ENCODE measurements around the gene CPA1.

The CPA1 gene

DNA sequence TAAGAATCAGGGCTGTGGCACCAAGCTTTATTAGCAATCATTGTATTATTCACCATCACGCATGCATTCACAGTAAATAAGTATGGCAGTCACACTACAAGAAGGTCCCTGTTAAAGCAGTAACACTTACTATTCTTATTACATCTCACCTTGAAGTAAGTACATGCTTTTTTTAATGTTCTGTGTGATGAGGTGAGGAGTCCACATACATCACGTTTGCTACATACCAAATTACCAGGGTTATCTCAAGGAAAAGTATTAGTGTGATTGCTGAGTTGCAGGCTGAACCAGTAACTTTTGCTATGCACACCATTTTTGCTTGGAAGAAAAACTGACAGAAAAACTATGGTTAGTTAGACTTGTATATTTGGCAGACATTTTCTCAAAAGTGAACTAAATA, 24.7 kb downstream of the CPA1 start:
- Histone ChIP-seq H3K9me3 (ENCODE audit: insufficient read depth, low read length) (no peaks in the 10 kb centered on the region), H3K9ac (ENCODE audit: low read length) (no peak overlapping the region), H3K79me2 (ENCODE audit: insufficient read depth, low read length) (no peaks in the 10 kb centered on the region), H3K36me3 (ENCODE audit: low read length) (no peaks in the 10 kb centered on the region), H2AFZ (ENCODE audit: low read depth, low read length, severe bottlenecking) (no peak overlapping the region), H3K4me3 (ENCODE audit: insufficient read depth, low read length, poor library complexity, severe bottlenecking) (no peak overlapping the region), H3K4me2 (ENCODE audit: low read depth, low read length, poor library complexity, severe bottlenecking) (no peak overlapping the region), H3K27me3 (ENCODE audit: low read length) (no peaks in the 10 kb centered on the region), H3F3A (ENCODE audit: insufficient read depth) (no peaks in the 10 kb centered on the region), H3K27ac (ENCODE audit: low read depth, low read length) (no peak overlapping the region), H4K20me1 (ENCODE audit: low read depth, low read length) (no peaks in the 10 kb centered on the region), H3K9me2 (replicated peaks; ENCODE audit: insufficient read depth, low read length) (no peaks in the 10 kb centered on the region)
- TF ChIP-seq, protein P1, sequence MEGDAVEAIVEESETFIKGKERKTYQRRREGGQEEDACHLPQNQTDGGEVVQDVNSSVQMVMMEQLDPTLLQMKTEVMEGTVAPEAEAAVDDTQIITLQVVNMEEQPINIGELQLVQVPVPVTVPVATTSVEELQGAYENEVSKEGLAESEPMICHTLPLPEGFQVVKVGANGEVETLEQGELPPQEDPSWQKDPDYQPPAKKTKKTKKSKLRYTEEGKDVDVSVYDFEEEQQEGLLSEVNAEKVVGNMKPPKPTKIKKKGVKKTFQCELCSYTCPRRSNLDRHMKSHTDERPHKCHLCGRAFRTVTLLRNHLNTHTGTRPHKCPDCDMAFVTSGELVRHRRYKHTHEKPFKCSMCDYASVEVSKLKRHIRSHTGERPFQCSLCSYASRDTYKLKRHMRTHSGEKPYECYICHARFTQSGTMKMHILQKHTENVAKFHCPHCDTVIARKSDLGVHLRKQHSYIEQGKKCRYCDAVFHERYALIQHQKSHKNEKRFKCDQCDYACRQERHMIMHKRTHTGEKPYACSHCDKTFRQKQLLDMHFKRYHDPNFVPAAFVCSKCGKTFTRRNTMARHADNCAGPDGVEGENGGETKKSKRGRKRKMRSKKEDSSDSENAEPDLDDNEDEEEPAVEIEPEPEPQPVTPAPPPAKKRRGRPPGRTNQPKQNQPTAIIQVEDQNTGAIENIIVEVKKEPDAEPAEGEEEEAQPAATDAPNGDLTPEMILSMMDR (IDR thresholded peaks at IDR 0.05; ENCODE audit: insufficient read depth, low read length, poor library complexity, severe bottlenecking): no peak
- no peak for TF ChIP-seq EZH2phosphoT487 (conservative IDR thresholded peaks at IDR 0.05; ENCODE audit: low read length)

DNA sequence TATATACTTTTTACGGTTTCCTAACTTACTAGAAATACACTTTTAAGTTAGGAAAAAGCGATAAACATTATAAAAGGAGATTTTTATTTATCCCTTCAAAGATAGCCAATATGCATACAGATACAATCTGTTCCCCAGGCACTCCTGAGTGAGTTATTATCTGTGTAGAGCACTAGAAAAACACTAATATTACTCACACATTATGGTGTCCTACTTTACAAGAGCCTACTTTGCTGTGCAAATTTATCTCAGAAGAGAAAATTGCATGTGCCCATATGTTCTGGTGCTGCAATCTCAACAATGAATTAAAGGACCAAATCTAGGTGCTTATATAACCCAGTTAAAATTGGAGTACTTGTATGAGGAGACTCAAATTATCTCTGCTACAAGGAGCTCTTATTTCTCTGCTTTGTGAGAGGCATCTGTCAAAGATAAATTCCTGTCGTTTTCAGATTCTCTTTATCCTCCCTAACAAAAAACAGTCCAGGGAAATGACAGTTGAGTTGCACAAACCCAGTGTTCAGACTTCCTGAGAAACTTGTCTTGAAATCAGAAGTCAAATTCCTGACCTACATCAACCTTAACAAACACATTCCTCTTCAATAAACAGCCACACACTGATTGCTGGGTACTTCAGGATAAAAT, 28.9 kb downstream of the CPA1 start:
- Histone ChIP-seq H3K36me3 (ENCODE audit: low read length) (no peaks in the 10 kb centered on the region), H3F3A (ENCODE audit: insufficient read depth) (no peaks in the 10 kb centered on the region), H3K4me2 (ENCODE audit: low read depth, low read length, poor library complexity, severe bottlenecking) (no peak overlapping the region), H3K9me2 (replicated peaks; ENCODE audit: insufficient read depth, low read length) (no peaks in the 10 kb centered on the region), H3K27ac (ENCODE audit: low read depth, low read length) (no peak overlapping the region), H3K27me3 (ENCODE audit: low read length) (no peaks in the 10 kb centered on the region), H3K4me3 (ENCODE audit: insufficient read depth, low read length, poor library complexity, severe bottlenecking) (no peak overlapping the region), H2AFZ (ENCODE audit: low read depth, low read length, severe bottlenecking) (no peak overlapping the region), H3K9ac (ENCODE audit: low read length) (no peak overlapping the region), H3K79me2 (ENCODE audit: insufficient read depth, low read length) (no peaks in the 10 kb centered on the region), H4K20me1 (ENCODE audit: low read depth, low read length) (no peaks in the 10 kb centered on the region), H3K9me3 (ENCODE audit: insufficient read depth, low read length) (no peaks in the 10 kb centered on the region)
- TF ChIP-seq EZH2phosphoT487 (conservative IDR thresholded peaks at IDR 0.05; ENCODE audit: low read length): no peak
- TF ChIP-seq, protein P1 (IDR thresholded peaks at IDR 0.05; ENCODE audit: insufficient read depth, low read length, poor library complexity, severe bottlenecking): no peak

DNA sequence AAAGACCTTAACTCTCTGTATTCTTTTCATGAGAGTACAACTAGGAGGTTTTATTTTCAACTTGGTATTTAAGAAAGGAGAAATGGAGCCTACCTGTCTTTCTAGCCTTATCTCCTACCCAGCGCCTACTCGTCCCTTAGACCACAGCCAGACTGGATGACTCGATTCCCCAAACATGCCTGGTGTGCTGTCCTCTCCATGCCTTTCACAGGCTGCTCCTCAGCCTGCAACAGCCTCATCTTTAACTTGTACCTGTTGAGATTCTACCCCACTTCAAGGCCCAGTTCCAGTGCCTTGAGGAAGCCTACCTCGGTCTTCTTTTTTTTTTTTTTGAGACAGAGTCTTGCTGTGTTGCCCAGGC, 29.4 kb downstream of the CPA1 start:
- H3K4me2 ChIP-seq (ENCODE audit: low read depth, low read length, poor library complexity, severe bottlenecking): no peak overlapping the region
- H3K9ac ChIP-seq (ENCODE audit: low read length): no peak overlapping the region
- no peaks in the 10 kb centered on the region for H3F3A ChIP-seq (ENCODE audit: insufficient read depth)
- H4K20me1 ChIP-seq (ENCODE audit: low read depth, low read length): no peaks in the 10 kb centered on the region
- no peaks in the 10 kb centered on the region for H3K27me3 ChIP-seq (ENCODE audit: low read length)
- no peak overlapping the region for H3K27ac ChIP-seq (ENCODE audit: low read depth, low read length)
- H3K36me3 ChIP-seq (ENCODE audit: low read length): no peaks in the 10 kb centered on the region
- H3K4me3 ChIP-seq (ENCODE audit: insufficient read depth, low read length, poor library complexity, severe bottlenecking): no peak overlapping the region
- no peak overlapping the region for H2AFZ ChIP-seq (ENCODE audit: low read depth, low read length, severe bottlenecking)
- no peaks in the 10 kb centered on the region for H3K9me3 ChIP-seq (ENCODE audit: insufficient read depth, low read length)
- no peaks in the 10 kb centered on the region for H3K79me2 ChIP-seq (ENCODE audit: insufficient read depth, low read length)
- H3K9me2 ChIP-seq (replicated peaks; ENCODE audit: insufficient read depth, low read length): no peaks in the 10 kb centered on the region
- TF ChIP-seq EZH2phosphoT487 (conservative IDR thresholded peaks at IDR 0.05; ENCODE audit: low read length): no peak
- TF ChIP-seq, protein P1 (IDR thresholded peaks at IDR 0.05; ENCODE audit: insufficient read depth, low read length, poor library complexity, severe bottlenecking): no peak
